BE2C (cell line): Measurements from ENCODE around the gene MEOX2.

Experiments
- DNase-seq: peaks from one replicate; pipeline ENCODE4 v3.0.0-alpha.2; 2020
- H3K27me3 ChIP-seq: fragments of 250-450 bp; sonication (Bioruptor Pico); 2 replicates; pipeline ENCODE4 v1.5.1; 2020; ENCODE audit warnings: mild to moderate bottlenecking
- H3K36me3 ChIP-seq: fragments of 250-450 bp; sonication (Bioruptor Pico); 2 replicates; pipeline ENCODE4 v1.5.1; 2020; ENCODE audit warnings: mild to moderate bottlenecking
- H3K4me1 ChIP-seq: fragments of 250-450 bp; sonication (Bioruptor Pico); 2 replicates; pipeline ENCODE4 v1.5.1; 2020
- H3K4me3 ChIP-seq: 2 replicates; pipeline ENCODE4 v1.5.1; 2011; ENCODE audit warnings: low read depth, low read length
- H3K9me3 ChIP-seq: fragments of 250-450 bp; sonication (Bioruptor Pico); 2 replicates; pipeline ENCODE4 v1.5.1; 2020
- TF ChIP-seq, protein P1 (sequence below): IDR thresholded peaks from 2 replicates; pipeline ENCODE4 v1.5.1; 2012; ENCODE audit warnings: mild to moderate bottlenecking, low read depth, low read length

The MEOX2 gene

DNA sequence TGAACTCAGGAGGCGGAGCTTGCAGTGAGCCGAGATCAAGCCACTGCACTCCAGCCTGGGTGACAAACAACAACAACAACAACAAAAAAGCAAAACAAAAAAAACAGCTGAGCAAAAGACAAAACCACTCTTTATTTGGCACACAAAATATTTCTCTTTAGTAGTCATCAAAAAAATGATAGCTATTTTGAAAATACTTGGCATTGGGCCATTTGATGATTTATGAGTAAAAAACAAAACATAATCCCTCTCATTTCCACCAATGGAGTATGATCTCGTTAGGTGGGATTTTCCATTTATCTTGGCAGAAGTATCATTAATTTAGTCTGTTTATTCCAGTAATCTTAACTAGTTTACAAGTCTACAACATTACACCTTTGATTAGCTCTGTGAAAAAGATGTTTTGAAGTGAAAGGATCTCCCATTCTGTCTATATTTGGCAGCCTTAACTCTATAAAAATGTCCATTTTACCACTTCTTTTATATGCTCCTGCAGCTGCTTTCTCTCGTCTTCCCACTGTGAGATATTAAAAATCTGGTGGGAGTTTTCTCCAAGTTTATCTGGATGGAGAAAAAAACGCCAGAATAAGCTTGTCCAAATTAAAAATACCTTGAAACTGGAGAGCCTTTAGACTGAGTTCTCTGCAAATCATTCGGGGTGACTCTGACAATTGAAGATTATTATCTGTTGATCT, 65.8 kb downstream of the MEOX2 start:
- no peaks in the 10 kb centered on the region for H3K27me3 ChIP-seq
- H3K4me3 ChIP-seq = no peak overlapping the region
- no peaks in the 10 kb centered on the region for H3K9me3 ChIP-seq
- no peak for DNase-seq
- H3K36me3 ChIP-seq = no peaks in the 10 kb centered on the region
- TF ChIP-seq, protein P1, sequence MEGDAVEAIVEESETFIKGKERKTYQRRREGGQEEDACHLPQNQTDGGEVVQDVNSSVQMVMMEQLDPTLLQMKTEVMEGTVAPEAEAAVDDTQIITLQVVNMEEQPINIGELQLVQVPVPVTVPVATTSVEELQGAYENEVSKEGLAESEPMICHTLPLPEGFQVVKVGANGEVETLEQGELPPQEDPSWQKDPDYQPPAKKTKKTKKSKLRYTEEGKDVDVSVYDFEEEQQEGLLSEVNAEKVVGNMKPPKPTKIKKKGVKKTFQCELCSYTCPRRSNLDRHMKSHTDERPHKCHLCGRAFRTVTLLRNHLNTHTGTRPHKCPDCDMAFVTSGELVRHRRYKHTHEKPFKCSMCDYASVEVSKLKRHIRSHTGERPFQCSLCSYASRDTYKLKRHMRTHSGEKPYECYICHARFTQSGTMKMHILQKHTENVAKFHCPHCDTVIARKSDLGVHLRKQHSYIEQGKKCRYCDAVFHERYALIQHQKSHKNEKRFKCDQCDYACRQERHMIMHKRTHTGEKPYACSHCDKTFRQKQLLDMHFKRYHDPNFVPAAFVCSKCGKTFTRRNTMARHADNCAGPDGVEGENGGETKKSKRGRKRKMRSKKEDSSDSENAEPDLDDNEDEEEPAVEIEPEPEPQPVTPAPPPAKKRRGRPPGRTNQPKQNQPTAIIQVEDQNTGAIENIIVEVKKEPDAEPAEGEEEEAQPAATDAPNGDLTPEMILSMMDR = no peak
- H3K4me1 ChIP-seq = no peaks in the 10 kb centered on the region

DNA sequence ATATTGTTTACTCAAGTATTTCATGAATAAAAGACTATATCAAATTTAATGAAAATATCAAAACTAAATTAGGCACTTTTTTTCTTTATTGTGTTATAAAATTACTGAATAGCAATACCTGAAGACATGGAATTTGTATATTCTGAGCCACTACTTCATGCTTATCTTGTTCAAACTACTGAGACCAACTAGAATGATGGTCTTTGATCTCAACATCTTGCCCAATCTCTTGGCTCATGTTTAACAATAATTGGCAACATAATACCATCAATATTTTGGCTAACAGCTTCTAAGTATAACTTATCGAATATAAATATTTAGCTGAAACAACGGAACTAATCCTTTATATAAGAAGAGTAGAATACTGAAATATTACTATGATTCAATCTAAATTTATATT, 68.2 kb downstream of the MEOX2 start:
- H3K4me1 ChIP-seq = no peaks in the 10 kb centered on the region
- H3K4me3 ChIP-seq = no peak overlapping the region
- H3K36me3 ChIP-seq = no peaks in the 10 kb centered on the region
- no peaks in the 10 kb centered on the region for H3K27me3 ChIP-seq
- TF ChIP-seq, protein P1 = no peak
- no peak for DNase-seq
- H3K9me3 ChIP-seq = no peaks in the 10 kb centered on the region

DNA sequence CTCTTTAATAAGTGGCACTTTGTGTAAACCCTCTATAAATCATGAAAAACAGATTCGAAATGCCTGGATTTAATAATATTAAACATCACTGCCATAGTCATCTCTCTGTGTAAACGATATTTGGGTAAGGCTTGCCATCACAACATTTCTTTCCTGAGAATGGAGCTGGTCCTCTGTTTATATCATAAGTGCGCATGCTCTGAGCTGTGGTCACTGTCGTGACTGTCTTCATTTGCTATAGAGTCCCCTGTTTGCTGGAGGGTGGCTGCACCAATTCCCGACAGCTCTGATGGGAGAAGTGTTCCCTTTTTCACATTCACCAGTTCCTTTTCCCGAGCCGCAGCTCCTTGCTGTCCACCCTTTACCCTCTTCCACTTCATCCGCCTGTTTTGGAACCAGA, 74.3 kb downstream of the MEOX2 start:
- H3K9me3 ChIP-seq = no peaks in the 10 kb centered on the region
- no peak overlapping the region for H3K4me3 ChIP-seq
- no peaks in the 10 kb centered on the region; the same call in 1 of the 2 replicates for H3K27me3 ChIP-seq
- no peaks in the 10 kb centered on the region for H3K36me3 ChIP-seq
- H3K4me1 ChIP-seq = no peaks in the 10 kb centered on the region
- DNase-seq = no peak
- TF ChIP-seq, protein P1 = no peak

DNA sequence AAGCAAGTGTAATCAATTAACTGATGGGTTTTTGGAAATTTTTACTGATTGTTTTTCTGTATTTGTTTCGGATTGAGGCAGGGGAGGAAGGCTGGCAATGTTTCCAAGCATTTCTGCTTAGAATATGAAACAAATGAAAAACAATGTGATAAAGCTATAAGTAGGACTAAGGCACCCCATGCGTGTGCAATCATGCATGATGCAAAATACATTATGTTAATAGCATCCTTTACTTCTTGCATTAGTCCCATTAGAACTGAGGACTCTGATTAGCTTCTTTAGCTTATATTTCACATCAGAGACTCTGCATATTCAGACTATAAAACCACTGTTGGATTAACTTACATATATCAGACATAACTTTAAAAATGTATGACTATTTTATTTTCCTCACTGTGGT, 76.0 kb downstream of the MEOX2 start:
- TF ChIP-seq, protein P1 = no peak
- H3K4me3 ChIP-seq = no peak overlapping the region
- no peaks in the 10 kb centered on the region for H3K9me3 ChIP-seq
- DNase-seq = no peak
- no peaks in the 10 kb centered on the region for H3K4me1 ChIP-seq
- H3K36me3 ChIP-seq = no peaks in the 10 kb centered on the region
- H3K27me3 ChIP-seq = no peaks in the 10 kb centered on the region; the same call in 1 of the 2 replicates

DNA sequence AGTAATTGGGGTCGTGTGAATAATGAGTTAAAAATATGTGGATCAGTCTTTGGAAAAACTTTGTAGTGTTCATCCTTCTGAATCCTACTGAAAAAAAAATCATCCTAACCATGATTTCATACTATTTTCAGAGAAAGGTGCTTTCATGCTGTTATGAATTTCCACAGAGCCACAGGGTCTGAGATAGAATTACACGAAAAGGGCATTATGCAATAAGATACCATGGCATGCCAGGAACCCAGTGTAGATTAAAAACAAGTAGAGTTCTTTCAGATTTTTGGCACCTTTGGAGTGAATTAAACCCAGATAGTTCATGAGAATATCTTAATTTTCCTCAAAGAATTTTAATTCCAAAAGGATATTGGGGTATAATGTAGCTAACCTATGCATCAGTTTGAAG, 77.2 kb downstream of the MEOX2 start:
- no peaks in the 10 kb centered on the region for H3K4me1 ChIP-seq
- H3K4me3 ChIP-seq = no peak overlapping the region
- no peaks in the 10 kb centered on the region; the same call in 1 of the 2 replicates for H3K27me3 ChIP-seq
- no peak for DNase-seq
- TF ChIP-seq, protein P1 = no peak
- no peaks in the 10 kb centered on the region for H3K36me3 ChIP-seq
- no peaks in the 10 kb centered on the region for H3K9me3 ChIP-seq

DNA sequence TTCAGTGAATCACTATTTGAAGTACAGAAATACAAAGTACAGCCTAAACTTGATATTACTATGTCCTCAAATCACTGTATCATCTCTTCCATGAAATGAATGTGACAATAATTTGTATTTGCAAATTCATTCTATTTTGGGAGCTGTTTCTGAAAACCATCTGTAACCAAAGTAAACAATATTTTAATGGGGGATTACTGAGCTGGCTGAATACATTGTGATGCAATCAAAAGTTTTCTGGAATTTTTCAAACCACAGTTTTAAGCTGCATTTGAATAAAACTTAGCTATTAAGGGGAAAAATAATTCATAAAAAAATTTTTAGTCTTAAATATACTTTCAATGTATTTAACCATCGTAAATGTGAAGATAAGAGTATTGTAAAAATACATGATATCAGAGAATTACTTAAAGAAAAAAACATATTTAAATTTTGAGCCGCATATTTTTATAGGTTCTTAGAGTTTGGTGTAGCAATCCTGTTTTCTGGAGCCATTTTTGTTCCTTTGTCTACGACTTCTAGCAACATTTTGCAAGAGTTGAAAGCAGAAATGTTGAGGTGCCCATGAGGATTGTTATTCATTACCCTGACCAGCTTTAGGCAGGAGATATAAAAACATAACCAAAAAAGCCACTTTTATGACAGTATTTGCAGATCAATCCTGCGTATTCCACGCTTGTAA, 78.8 kb downstream of the MEOX2 start:
- no peak for DNase-seq
- H3K9me3 ChIP-seq = no peaks in the 10 kb centered on the region
- TF ChIP-seq, protein P1 = no peak
- H3K4me3 ChIP-seq = no peak overlapping the region
- no peaks in the 10 kb centered on the region for H3K4me1 ChIP-seq
- H3K27me3 ChIP-seq = no peaks in the 10 kb centered on the region; the same call in 1 of the 2 replicates
- H3K36me3 ChIP-seq = no peaks in the 10 kb centered on the region
